ENCODE measurements around the gene HMGN3. TPM values are rescaled to one million over a fixed set of nuclear protein-coding genes. Genes with fewer than 3 reads are reported as not detected.

Gene HMGN3
- total and polyA plus RNA-seq, 3 donors from 2014 or later = 132 to 157 (median 134) TPM

DNA sequence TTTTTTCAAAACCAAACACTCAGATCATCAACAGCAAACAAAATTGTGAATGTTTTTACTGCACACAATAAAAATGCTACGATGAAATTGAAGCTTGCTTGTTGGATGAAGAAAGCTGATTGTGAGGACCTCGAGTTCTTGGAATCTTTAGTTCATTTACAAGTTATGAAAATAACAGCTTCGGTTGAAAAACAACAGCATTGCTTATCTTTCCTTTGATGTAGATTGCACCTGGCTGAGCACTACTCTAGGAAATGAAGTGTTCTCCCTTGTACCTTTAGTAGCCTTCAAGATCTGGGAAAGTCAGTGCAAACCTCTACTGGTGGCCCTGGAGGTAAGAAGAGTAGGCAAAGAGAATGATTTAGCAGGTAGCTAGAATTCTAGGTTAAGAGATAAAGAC lies 2.2 kb upstream of the HMGN3 start:
- TF ChIP-seq, protein P1, sequence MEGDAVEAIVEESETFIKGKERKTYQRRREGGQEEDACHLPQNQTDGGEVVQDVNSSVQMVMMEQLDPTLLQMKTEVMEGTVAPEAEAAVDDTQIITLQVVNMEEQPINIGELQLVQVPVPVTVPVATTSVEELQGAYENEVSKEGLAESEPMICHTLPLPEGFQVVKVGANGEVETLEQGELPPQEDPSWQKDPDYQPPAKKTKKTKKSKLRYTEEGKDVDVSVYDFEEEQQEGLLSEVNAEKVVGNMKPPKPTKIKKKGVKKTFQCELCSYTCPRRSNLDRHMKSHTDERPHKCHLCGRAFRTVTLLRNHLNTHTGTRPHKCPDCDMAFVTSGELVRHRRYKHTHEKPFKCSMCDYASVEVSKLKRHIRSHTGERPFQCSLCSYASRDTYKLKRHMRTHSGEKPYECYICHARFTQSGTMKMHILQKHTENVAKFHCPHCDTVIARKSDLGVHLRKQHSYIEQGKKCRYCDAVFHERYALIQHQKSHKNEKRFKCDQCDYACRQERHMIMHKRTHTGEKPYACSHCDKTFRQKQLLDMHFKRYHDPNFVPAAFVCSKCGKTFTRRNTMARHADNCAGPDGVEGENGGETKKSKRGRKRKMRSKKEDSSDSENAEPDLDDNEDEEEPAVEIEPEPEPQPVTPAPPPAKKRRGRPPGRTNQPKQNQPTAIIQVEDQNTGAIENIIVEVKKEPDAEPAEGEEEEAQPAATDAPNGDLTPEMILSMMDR (IDR thresholded peaks at IDR 0.05) = no peak
- TF ChIP-seq POLR2A (IDR thresholded peaks at IDR 0.05) = no peak
- Histone ChIP-seq H3K9me3 (no peaks in the 10 kb centered on the region), H3K27ac (no peak overlapping the region), H3K4me3 (no peak overlapping the region), H3K27me3 (no peaks in the 10 kb centered on the region), H3K4me1 (peaks cover 24% of the 10 kb centered on the region), H3K36me3 (ENCODE audit: low read depth, missing control alignments) (no peaks in the 10 kb centered on the region)
- intact Hi-C loops (cut with DNase I; ENCODE audit: low total_unique reads) = no loop called here
- WGBS, 2 donors = 68 to 75% methylated on average over 3 of the region's 3 CpGs
- no peak for DNase-seq

DNA sequence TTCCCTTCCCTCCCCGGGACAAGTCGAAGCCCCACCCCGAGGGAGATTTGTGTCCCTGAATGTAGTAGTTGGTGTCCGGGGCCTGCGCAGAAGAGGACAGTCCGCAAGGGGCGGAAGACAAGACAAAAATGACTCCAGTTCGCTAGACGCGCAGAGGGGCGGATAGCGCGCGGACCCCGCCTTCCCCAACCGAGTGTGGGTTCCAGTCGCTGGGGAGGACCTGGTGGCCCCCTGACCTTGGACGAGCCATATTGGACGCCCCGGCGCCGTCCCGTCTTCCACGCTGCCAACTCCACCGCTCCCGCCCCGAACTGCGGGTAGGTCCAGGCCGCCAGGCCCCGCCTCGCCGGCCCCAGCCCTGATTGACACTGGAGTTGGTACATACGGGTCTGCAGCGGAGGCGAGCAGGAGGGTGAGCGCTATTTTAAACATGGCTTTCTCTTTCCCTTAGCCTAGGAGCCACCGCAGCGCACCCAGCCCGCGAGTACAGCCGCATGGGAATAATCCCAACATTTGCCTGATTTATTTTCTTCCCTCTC lies 802 bp downstream of the HMGN3 start:
- peaks cover 3% of the 10 kb centered on the region for H3K4me1 ChIP-seq
- DNase-seq = peak; percentile 94
- H3K27ac ChIP-seq = peak overlapping the region; percentile 51 to 93
- no peaks in the 10 kb centered on the region for H3K27me3 ChIP-seq
- TF ChIP-seq POLR2A (IDR thresholded peaks at IDR 0.05) = no peak
- TF ChIP-seq, protein P1 (IDR thresholded peaks at IDR 0.05) = no peak
- H3K9me3 ChIP-seq = no peaks in the 10 kb centered on the region
- WGBS, 2 donors = 0% methylated on average over 13 to 41 of the region's 41 CpGs
- intact Hi-C loops (cut with DNase I; ENCODE audit: low total_unique reads) = no loop called here
- H3K36me3 ChIP-seq (ENCODE audit: low read depth, missing control alignments) = no peaks in the 10 kb centered on the region
- peak overlapping the region; percentile 84 to 90 for H3K4me3 ChIP-seq

DNA sequence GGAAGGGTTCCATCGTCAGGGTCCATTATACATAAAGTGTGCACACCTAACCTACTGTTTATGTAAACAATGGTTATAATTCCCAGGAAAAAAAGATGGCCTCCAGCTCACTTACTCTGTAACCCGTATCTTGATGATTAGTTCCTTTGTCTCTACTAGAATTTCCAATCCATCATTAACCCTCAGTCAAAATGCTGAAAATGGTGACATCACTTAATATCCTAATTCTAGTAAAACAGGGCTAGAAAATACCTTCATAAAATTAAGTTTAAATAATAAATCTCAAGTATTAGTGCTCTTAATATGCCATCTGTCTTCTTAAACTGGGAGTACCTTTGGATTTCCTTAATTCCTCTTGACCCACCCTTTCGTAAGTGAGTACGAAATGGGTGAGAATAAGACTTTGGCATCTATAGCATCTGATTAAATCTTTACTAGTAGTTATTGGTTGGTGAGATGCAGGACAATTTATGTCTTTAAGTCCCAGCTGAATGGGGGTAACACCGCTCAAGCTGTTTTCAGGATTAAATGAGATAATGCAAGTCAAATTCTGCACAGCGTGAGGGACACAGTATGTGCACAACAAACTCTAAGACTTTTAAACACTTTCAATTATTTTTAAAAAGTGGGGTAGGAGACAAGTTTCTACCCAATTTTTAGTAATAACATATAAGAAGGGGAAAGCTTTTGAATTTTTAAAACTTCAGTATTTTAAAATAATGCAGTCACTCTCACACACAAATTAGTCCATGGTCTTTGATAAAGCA lies 1.6 kb downstream of the HMGN3 start:
- Histone ChIP-seq H3K9me3 (no peaks in the 10 kb centered on the region), H3K4me3 (peak overlapping the region; percentile 84 to 90), H3K4me1 (no peaks in the 10 kb centered on the region), H3K27ac (peak overlapping the region; percentile 51 to 93), H3K27me3 (no peaks in the 10 kb centered on the region), H3K36me3 (ENCODE audit: low read depth, missing control alignments) (no peaks in the 10 kb centered on the region)
- intact Hi-C loops (cut with DNase I; ENCODE audit: low total_unique reads) = no loop called here
- no peak for DNase-seq
- WGBS, 2 donors = 59 to 64% methylated on average over 6 of the region's 6 CpGs
- TF ChIP-seq, protein P1 (IDR thresholded peaks at IDR 0.05) = no peak
- no peak for TF ChIP-seq POLR2A (IDR thresholded peaks at IDR 0.05)

DNA sequence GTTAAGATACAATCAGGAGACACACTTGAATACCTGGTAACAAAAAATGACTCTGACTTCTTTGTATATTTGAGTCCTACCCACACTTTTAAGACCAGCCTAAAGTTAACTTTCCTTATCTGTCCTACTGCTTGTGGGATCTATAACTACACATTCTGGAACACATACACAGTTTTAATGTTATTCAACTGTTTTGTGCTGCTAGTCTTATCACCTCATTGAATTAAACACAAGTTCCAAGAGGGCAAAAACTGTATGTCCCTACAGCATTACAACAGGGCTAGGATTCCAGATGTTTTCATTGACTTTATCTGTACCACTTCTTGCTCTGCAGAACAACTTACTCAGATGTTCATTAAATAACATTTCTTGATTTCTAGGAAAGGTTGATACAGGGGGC lies 2.8 kb downstream of the HMGN3 start:
- H3K27ac ChIP-seq = no peak overlapping the region
- no peak for DNase-seq
- intact Hi-C loops (cut with DNase I; ENCODE audit: low total_unique reads) = no loop called here

More for the DNA sequence above, 2.8 kb downstream of the HMGN3 start:
- TF ChIP-seq, protein P1 (IDR thresholded peaks at IDR 0.05) = no peak
- no peak for TF ChIP-seq POLR2A (IDR thresholded peaks at IDR 0.05)
- Histone ChIP-seq H3K4me1 (no peaks in the 10 kb centered on the region), H3K27me3 (no peaks in the 10 kb centered on the region), H3K4me3 (no peak overlapping the region), H3K36me3 (ENCODE audit: low read depth, missing control alignments) (no peaks in the 10 kb centered on the region), H3K9me3 (no peaks in the 10 kb centered on the region)
